Renal cortical epithelial cell (primary cell): ENCODE data around the gene KRTAP2-2. TPM values are rescaled to one million over a fixed set of nuclear protein-coding genes. Genes with fewer than 3 reads are reported as not detected.
"Not testable (repeated sequence)": the region's sequence is repeated elsewhere in the genome, so short reads cannot be mapped to it uniquely, and the experiment has no call there.

Experiments
- DNase-seq: peaks from one replicate; pipeline ENCODE4 v3.0.0-alpha.2; 2011; ENCODE audit warnings: low read depth
- total RNA-seq: library from RNA; depleted of rRNA; stranded (reverse); fragments of >200 nt; gene quantifications from 2 replicates; pipeline ENCODE4 v1.2.3, GENCODE V29; 2014

Gene KRTAP2-2, protein sequence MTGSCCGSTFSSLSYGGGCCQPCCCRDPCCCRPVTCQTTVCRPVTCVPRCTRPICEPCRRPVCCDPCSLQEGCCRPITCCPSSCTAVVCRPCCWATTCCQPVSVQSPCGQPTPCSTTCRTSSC
- total RNA-seq: 0.15 TPM in 1 of 2 replicates, not detected in the other

DNA sequence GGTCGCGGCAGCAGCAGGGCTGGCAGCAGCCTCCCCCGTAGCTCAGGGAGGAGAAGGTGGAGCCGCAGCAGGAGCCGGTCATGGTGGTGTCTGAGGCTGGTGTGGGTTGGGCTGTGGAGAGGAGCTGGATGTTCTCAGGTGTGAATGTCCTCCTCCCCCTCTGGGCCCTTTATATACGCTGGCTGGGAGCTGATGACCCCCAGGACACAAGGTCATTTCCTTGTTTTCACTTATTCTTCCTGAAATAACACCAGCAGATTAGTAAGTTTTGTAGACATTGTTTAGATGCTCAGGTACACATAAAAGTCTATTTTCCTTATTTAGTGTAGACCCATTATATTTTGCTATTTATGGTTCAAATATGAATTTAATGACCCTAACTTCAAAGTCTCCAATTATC, at the start of gene KRTAP2-2:
KRTAP2-2 (minus strand) TSS at position 101 of the 400 bp plus-strand sequence; CDS start at position 82, 19 bp downstream.
- DNase-seq: not testable (repeated sequence)

DNA sequence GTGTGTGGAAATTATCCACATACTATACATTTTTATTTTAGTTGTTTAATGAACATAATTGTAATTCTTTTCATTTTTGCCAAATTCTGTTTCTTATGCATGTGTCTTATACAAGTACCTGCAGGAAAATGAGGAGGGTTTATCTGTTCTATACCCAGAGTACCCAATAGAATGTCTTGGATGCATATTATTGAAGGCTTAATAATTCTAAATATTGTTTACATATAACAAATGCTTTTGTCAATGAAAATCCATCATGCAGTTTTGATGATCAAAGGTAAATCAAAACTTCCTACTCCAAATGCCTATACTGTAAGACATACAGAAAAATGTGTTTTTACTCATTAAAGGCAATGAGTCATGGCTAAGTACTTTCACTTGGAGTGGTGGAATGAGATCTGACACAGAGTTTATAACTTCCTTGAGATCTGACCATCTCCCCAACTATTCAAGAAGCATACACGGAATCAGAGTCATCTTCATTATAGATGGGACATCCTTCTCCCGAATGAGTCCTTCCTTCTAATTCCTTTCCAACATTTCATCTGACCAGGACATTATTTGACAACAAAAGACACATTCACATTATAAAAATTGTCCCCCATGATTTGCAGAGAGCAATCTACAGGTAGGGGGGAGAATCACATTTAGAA, 49.5 kb upstream of the KRTAP2-2 start:
- peak; percentile 50 for DNase-seq

DNA sequence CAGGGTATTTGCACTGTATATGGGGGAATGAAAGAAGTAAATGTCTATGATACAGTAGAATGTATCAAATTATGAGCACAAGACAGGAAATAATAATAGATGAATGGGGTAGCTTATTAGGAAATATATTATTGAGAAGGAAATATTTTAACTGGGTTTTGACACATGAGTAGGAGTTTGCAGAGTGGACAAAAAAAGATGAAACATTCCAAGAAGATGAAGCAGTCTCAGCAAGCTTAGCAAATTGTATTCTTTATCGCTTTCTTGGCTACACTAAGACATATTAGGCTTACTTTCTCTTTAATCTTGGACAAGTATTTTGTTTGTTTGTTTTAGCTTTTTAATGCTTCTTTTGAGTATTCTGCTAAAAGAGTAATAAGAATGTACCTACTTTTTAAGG, 48.9 kb upstream of the KRTAP2-2 start:
- DNase-seq: no peak

DNA sequence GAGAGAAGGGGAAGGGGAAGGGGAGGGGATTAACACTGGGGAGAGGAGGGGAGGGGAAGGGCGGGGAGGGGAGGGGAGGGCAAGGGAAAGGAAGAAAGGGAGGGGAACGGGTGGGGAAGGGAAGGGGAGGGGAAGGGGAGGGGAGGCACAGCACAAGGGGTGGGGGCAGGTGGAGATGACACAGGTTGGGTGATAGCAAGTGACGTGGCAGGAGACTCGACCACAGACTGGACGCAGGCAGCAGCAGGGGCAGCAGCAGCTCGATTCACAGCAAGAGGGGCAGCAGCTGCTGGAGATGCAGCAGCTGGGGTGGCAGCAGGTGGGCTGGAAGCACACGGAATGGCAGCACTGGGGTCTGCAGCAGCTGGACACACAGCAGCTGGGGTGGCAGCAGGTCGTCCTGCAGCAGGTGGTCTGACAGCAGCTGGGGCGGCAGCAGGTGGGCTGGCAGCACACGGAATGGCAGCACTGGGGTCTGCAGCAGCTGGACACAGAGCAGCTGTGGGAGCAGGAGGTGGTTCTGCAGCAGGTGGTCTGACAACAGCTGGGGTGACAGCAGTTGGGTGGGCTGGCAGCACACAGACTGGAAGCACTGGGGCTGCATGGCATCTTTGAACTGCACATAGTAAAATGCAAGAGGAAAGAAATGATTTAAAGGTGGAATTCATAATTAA, 46.7 kb upstream of the KRTAP2-2 start, which contains the start of gene KRTAP4-16:
KRTAP4-16 (minus strand) TSS at position 624 of the 674 bp plus-strand sequence; CDS start at position 624, 0 bp downstream.
- DNase-seq: no peak

DNA sequence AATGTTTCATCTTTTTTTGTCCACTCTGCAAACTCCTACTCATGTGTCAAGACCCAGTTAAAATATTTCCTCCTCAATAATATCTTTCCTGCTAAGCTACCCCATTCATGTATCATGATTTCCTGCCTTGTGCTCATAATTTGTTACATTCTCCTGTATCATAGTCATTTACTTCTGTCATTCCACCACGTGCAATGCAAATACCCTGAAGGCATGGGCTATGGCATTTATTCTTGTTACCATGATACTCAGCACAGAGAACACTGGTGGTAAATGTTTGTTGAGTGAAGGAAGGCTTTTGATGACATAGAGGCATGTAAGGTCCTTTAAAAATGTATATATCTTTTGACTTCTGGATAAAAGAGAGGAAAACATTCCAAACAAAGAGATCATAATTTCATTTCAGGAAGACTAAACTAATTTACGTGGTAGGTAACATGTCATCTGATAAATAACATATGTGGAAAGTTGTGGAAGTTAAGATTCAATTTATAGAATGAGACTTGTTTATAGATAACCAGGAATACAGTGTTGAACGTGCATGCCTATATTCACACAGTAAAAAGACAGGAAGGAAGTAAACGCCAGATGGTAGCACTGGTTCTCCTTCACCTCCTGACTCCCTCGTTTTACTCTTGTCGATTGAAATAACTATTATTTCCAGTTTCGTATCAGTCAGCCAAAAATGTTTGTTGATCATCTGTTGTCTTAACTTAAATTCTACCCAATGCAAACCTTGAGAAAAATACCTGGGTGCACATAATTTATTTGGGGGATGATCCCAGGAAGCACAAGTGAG, 44.9 kb upstream of the KRTAP2-2 start:
- DNase-seq: peak; percentile 50

DNA sequence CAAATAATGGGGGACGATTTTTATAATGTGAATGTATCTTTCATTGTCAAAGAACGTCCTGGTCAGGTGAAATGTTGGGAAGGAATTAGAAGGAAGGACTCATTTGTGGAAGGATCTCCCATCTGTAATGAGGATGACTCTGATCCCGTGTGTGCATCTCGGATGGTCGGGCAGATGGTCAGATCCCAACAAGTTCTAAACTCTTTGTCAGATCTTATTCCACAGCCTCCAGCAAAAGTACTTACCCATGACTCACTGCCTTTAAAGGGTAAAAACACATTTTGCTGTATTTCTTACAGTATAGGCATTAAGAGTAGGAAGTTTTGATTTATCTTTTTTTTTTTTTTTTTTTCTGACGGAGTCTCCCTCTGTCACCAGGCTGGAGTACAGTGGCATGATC, 43.5 kb upstream of the KRTAP2-2 start:
- no peak for DNase-seq

DNA sequence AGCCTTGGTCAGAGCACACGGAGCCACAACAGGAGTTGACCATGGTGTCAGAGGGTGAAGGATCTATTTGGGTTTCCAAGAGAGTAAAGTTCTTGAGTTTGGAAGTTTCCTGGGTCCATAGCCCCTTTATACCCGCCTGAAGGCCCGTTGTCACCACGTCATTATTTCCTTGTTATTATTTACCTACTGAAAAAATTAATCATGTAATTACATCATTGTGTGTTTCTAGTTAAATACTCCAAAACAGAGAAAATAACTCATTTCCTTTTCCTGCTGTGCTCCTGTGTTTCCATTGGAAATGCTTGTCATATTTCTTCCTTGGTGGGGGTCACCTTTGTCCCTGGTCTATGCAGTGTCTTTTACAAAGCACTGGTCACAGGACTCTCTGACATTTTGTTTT, 43.0 kb upstream of the KRTAP2-2 start, which contains the start of gene KRTAP4-8:
KRTAP4-8 (minus strand) TSS at position 101 of the 400 bp plus-strand sequence; CDS start at position 43, 58 bp downstream.
- no peak for DNase-seq

DNA sequence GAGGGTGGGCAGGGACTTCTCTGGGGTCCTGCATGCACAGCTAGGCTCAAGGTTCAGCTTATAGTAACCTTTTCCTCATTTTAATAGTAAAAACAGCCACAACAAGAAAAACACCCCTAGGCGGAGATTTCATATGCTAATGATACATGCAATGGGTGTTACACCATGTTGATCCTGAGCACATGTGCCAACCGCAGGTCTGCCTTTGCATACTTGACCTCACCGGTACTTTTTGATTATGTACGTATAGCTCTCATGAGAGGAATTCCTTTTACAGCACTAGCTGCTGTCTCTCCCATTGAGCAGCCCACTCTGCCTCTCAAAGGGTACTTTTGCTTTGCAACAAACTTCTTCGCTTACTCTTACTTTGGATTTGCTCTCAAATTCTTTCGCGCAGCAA, 41.0 kb upstream of the KRTAP2-2 start:
- DNase-seq: no peak

DNA sequence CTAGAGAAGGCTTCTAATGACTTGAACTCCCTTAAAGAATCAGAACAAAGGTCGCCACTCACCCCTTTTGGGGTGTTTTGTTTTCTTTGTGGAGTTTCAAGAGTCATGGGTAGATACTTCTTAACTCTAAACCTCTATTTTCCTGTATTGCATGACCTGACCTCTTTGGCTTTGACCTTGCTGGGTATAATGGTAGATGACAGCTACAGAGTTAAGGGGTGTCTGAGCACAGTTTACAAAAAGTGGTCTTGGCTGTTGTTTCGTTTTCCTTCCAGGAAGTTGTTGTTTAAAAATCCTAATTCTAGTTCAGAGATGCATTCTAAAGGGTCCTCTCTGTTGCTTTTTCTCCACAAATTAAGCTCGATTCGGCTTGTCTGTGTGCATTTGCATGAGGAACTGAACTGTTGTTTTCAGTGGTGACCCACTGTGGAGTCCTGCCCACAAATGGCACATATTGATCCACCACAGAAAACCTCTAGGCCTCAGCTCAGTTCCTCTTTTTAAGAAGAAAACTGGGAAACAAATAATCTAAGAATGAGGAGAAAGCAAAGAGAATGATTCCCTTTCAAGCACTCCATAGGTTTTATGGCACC, 33.8 kb upstream of the KRTAP2-2 start:
- DNase-seq: not testable (repeated sequence)

DNA sequence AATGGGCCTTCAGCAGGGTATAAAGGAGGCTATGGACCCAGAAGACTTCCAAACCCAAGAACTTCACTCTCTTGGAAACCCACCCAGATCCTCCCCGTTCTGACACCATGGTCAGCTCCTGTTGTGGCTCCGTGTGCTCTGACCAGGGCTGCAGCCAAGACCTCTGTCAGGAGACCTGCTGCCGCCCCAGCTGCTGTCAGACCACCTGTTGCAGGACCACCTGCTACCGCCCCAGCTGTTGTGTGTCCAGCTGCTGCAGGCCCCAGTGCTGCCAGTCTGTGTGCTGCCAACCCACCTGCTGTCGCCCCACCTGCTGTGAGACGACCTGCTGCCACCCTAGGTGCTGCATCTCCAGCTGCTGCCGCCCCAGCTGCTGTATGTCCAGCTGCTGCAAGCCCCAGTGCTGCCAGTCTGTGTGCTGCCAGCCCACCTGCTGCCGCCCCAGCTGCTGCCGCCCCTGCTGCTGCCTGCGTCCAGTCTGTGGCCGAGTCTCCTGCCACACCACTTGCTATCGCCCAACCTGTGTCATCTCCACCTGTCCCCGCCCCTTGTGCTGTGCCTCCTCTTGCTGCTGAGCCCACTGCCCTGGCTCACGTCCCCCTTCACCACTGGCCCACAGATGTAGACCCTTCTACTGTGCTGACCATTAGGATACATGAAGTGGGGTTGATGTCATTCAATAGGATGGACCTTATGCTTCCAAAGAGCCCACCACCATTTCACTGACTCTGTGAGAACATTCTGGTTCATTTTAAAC, 29.2 kb upstream of the KRTAP2-2 start, which contains the start of gene KRTAP4-7:
KRTAP4-7 (plus strand) TSS at position 51 of the 757 bp plus-strand sequence; CDS start at position 108, 57 bp downstream.
- DNase-seq: not testable (repeated sequence)

DNA sequence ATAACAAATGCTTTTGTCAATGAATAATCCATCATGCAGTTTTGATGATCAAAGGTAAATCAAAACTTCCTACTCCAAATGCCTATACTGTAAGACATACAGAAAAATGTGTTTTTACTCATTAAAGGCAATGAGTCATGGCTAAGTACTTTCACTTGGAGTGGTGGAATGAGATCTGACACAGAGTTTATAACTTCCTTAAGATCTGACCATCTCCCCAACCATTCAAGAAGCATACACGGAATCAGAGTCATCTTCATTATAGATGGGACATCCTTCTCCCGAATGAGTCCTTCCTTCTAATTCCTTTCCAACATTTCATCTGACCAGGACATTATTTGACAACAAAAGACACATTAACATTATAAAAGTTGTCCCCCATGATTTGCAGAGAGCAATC, 28.4 kb upstream of the KRTAP2-2 start:
- DNase-seq: peak; percentile 39

DNA sequence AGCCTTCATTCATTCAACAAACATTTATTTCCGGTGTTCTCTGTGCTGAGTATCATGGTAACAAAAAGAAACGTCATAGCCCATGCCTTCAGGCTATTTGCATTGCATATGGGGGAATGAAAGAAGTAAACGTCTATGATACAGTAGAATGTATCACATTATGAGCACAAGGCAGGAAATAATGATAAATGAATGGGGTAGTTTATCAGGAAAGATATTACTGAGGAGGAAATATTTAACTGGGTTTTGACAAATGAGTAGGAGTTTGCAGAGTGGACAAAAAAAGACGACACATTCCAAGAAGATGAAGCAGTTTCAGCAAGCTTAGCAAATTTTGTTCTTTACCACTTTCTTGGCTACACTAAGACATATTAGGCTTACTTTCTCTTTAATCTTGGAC, 27.6 kb upstream of the KRTAP2-2 start:
- no peak for DNase-seq

DNA sequence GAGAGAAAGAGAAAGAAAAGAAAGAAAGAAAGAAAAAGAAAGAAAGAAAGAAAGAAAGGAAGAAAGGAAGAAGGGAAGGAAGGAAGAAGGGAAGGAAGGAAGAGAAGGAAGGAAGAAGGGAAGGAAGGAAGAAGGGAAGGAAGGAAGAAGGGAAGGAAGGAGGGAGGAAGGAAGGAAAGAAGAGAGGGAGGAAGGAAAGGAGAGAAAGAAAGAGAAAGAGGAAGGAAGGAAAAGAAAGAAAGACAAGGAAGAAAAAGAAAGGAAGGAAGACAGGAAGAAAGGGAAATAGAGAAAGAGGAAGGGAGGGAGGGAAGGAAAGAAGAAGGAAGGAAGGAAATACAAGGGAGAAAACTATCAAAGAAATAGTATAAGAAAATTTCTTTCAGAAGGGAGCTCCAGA, 21.8 kb upstream of the KRTAP2-2 start:
- DNase-seq: no peak

DNA sequence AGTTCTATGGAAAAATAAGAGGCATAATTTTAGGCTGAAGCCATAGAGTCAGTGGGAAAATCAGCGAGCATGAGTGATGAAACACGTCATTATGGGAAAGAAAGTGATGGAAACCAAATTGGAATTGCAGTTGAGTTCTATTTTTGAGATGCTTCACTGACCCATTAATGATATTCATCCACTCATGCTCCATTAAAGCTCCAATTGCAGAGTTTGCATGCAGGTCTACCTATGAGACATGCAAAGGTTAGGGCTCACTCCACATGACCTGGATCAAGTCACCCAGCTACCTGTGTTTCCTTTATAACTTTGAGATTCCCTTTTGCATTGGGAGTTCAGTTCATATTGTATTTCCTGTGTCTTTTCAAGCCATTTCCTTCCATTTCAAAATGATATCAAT, 18.6 kb upstream of the KRTAP2-2 start:
- peak; percentile 53 for DNase-seq

DNA sequence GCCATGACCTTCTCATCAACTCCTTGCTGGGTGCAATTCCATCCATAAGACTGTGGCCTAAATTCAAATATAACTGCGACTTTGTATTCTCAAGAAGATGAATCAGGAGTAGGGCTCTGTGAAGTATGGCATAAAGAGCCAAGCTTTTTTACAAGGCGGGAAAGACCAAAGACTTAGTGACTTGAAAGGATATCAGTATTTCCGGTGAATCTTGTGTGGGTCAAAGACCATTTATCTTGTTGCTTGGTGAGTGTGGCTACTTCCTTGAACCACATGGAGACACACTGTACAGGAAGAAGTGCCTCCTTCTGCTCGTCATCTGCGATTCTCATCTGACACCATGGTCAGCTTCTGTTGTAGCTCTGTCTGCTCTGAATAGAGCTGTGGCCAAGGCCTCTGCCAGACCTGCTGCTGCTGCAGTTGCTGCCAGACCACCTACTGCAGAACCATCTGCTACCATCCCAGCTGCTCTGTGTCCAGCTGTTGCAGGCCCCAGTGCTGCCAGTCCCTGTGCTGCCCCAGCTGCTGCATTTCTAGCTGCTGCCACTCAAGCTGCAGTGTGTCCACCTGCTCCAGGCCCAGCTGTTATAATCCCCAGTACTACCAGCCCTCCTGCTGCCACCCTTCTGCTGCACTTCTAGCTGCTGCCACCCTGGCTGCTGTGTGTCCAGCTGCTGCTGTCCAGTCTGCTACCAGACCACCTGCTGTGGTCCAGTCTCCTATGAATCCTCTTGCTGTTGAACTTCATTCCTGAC, 16.8 kb upstream of the KRTAP2-2 start:
- DNase-seq: no peak

DNA sequence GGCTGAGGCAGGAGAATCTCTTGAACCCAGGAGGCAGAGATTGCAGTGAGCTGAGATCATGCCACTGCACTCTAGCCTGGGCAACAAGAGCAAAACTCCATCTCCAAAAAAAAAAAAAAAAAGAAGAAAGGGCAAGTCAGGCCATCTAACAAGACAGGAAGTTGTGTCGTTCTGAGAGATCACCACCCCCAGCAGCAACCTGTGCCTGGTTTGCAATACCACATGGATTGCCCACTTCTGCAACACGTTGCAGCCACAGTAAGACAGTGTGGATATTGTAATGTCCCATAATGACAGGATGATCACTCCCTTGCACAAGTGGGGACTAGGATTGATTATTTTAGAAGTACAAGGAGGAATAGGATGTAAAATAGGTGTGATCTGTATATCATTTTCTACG, 14.0 kb upstream of the KRTAP2-2 start:
- DNase-seq: no peak

DNA sequence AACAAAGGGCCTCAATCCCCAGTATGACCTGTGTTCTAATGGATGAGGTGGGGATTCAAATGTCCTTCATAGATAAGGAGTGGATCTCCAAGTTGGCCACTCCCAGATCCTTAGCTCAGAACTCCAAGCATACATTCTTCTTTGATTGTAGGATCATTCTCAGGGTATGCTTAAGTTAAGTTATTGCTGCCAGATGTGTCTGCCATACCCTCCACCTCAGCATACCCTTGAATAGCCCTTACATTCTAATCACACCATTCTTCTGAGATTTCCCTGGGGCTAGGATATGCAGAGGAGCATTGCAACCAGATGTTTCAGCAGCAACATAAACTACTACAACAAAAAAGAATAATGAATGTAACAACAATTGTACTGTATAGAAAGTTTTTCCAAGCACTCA, 12.3 kb upstream of the KRTAP2-2 start:
- DNase-seq: no peak

DNA sequence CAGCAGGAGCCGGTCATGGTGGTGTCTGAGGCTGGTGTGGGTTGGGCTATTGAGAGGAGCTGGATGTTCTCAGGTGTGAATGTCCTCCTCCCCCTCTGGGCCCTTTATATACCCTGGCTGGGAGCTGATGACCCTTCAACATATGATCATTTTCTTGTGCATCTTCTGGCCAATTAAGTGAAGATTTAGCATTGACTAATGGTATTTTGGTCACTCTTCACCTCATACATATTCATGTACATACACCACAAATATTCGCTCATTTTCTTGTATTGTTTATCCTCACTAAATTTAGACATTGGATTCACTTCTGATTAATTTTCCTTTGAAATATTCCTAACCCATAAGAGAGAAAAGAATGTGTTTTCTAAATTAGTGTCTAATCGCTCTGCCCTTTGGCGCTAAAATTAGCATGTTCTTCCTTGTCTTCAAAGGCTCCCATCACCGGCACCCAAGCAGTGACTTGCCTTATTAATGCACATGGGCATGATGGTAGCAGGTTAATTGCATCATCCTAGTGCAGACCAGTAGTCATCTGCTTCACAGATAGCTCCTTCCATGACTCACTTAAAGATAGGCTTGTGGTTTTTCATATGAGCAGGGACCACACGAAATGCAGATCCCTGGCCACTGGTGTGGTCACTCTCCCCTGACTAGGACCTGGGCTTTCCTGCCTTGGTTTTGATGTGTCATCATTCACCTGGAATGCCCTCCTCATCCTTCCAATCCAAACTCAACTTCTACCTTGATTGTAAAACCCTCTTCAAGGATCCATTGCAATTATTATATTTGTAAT, 11.0 kb upstream of the KRTAP2-2 start, which contains the start of gene KRTAP2-4:
KRTAP2-4 (minus strand) TSS at position 51 of the 796 bp plus-strand sequence; CDS start at position 17, 34 bp downstream.
- DNase-seq: peak; percentile 94
